Renal cortical epithelial cell (primary cell): ENCODE measurements around the gene OR4Q2. TPM values are rescaled to one million over a fixed set of nuclear protein-coding genes. Genes with fewer than 3 reads are reported as not detected.
"Not testable (repeated sequence)": the region's sequence is repeated elsewhere in the genome, so short reads cannot be mapped to it uniquely, and the experiment has no call there.

Source experiments
- DNase-seq: peaks from one replicate; pipeline ENCODE4 v3.0.0-alpha.2; 2011; ENCODE audit warnings: low read depth
- total RNA-seq: library from RNA; depleted of rRNA; stranded (reverse); fragments of >200 nt; gene quantifications from 2 replicates; pipeline ENCODE4 v1.2.3, GENCODE V29; 2014

The OR4Q2 gene
- not detected in 2 replicates for total RNA-seq

GRCh38 chr14:20001863-20002262, at the start of gene OR4Q2:
TSS of gene OR4Q2 (plus strand) at chr14:20002163.
- DNase-seq = no peak

GRCh38 chr14:19969735-19970134, 32.2 kb upstream of the OR4Q2 start:
- DNase-seq = not testable (repeated sequence)

DNA sequence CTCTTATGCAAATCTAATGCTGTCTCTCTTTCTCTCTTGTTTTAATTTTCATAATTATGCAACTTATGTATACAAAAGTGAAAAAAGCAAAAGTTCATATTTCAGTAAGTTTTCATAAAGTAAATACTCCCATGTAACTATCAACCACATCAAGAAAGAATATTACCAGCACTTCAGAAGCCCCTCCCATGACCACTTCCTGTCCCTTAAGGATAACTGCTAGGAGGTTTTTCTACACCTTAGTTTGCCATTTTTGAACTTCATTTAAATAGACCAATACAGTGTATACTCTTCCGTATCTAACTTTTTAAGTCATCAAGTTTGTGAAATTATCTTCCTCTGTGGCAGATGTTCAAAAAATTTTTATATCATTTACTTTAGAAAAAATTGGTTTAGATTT, 27.1 kb upstream of the OR4Q2 start:
- no peak for DNase-seq

DNA sequence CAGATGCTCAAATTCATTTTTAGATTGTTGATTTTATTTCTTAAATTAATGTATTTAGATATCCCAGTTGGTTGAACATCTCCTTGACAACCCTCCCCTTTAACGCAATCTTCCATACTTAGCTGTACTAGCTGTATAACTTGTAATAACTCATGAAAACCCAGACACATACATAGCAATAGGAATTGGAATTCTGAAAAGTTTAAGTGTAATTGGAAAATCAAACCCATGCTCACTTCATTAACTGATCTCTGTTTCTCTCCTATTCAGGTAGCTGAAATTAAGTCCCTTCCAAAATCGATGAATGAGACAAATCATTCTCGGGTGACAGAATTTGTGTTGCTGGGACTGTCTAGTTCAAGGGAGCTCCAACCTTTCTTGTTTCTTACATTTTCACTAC, 26.7 kb upstream of the OR4Q2 start, which contains the start of gene OR4K15:
OR4K15 (plus strand) TSS at position 301 of the 400 bp plus-strand sequence; CDS start at position 301, 0 bp downstream.
- DNase-seq = no peak

- DNase-seq = no peak
Measured at GRCh38 chr14:19993438-19993837, 8.5 kb upstream of the OR4Q2 start.

DNA sequence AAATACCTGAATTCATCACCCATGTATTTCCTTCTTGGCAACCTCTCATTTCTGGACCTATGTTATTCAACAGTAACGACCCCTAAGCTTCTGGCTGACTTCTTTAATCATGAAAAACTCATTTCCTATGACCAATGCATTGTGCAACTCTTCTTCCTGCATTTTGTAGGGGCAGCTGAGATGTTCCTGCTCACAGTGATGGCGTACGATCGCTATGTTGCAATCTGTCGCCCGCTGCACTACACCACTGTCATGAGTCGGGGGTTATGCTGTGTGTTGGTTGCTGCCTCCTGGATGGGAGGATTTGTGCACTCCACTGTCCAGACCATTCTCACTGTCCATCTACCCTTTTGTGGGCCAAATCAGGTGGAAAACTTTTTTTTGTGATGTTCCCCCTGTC, 356 bp downstream of the OR4Q2 start:
- no peak for DNase-seq

DNA sequence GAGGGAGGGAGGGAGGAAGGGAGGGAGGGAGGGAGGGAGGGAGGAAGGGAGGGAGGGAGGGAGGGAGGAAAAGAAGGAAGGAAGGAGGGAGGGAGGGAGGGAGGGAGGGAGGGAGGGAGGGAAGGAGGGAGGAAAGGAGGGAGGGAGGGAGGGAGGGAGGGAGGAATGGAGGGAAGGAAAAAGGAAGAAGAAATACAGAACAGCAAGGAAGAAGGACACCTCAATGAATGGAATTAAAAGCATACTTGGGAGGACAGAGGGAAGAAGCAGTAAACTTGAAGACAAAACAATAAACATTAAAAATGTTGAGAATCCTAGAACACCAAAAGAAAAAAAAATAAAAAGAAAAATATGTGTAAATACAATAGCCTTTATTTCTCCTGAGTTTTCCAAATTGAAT, 6.2 kb downstream of the OR4Q2 start:
- DNase-seq = no peak

GRCh38 chr14:20019257-20019865, 17.4 kb downstream of the OR4Q2 start, which contains the start of gene OR4K14:
TSS of gene OR4K14 (minus strand) at chr14:20019307. CDS start at chr14:20015193, 4,114 bp downstream.
- no peak for DNase-seq

- no peak for DNase-seq
Measured at GRCh38 chr14:20031058-20031457, 29.1 kb downstream of the OR4Q2 start.

DNA sequence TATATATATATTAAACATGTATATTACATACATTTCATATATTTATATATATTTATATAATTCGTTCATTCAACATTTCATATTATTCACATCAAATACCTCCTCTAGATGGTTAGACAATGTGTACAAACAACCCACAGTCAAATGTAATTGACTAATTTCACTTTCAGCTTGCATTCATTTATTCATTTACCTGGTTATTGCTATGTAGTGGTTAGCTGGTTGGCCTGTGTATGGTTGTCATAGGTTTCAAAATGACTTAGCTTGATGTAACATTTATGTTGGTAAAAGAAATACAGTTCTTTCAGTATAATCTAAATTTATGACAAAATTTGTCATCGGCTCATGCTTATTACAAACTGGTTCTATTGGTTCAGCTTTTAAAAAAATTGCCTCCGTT, 33.5 kb downstream of the OR4Q2 start:
- no peak for DNase-seq

GRCh38 chr14:20035938-20036337, 34.0 kb downstream of the OR4Q2 start, which contains the start of gene OR4K13:
TSS of gene OR4K13 (minus strand) at chr14:20036038. CDS start at chr14:20034758, 1,280 bp downstream.
- no peak for DNase-seq

GRCh38 chr14:20044243-20044642, 42.3 kb downstream of the OR4Q2 start:
- DNase-seq = no peak

- no peak for DNase-seq
Measured at GRCh38 chr14:20048202-20048601, 46.2 kb downstream of the OR4Q2 start.

Other genes with a start within 250 kb of the OR4Q2 start
- not detected in 2 replicates for gene OR4M1, start 228.7 kb upstream of the OR4Q2 start, total RNA-seq
- not detected in 2 replicates for gene OR4N2, start 198.4 kb upstream of the OR4Q2 start, total RNA-seq
- gene OR4K2, start 127.0 kb upstream of the OR4Q2 start, total RNA-seq = not detected in 2 replicates
- not detected in 2 replicates for gene OR4K5, start 81.6 kb upstream of the OR4Q2 start, total RNA-seq
- gene OR4K1, start 71.2 kb upstream of the OR4Q2 start, total RNA-seq = not detected in 2 replicates
- not detected in 2 replicates for gene OR4K15, start 26.6 kb upstream of the OR4Q2 start, total RNA-seq
- gene OR4K14, start 17.1 kb downstream of the OR4Q2 start, total RNA-seq = not detected in 2 replicates
- gene OR4K13, start 33.9 kb downstream of the OR4Q2 start, total RNA-seq = not detected in 2 replicates
- gene OR4L1, start 57.9 kb downstream of the OR4Q2 start, total RNA-seq = not detected in 2 replicates
- gene OR4K17, start 108.6 kb downstream of the OR4Q2 start, total RNA-seq = not detected in 2 replicates
- not detected in 2 replicates for gene OR4N5, start 136.7 kb downstream of the OR4Q2 start, total RNA-seq
- not detected in 2 replicates for gene OR11G2, start 188.7 kb downstream of the OR4Q2 start, total RNA-seq
- not detected in 2 replicates for gene OR11H6, start 221.5 kb downstream of the OR4Q2 start, total RNA-seq
- not detected in 2 replicates for gene OR11H7, start 226.8 kb downstream of the OR4Q2 start, total RNA-seq
- not detected in 2 replicates for gene OR11H4, start 237.1 kb downstream of the OR4Q2 start, total RNA-seq